Upper lobe of left lung (tissue), 6 donors: Measurements from ENCODE around the gene SDK1. TPM values are rescaled to one million over a fixed set of nuclear protein-coding genes. Genes with fewer than 3 reads are reported as not detected.

Source experiments
- ATAC-seq, 2 donors: fragments of 200-7000 bp; cut with Tn5 transposase; one replicate each; pipeline ENCODE4 v1.9.1; 2022; ENCODE audit warnings: mild to moderate bottlenecking in 2 of 2, moderate library complexity in 2 of 2; ENCODE audit not compliant: low FRiP score in 2 of 2
- DNase-seq, 2 donors: peaks; one replicate each; pipeline ENCODE4 v3.0.0-alpha.2; 2019 to 2020
- H3K27ac ChIP-seq, 4 donors: fragments of 200-600 bp; sonication (generic); one replicate each; pipeline ENCODE4 v1.5.1; 2016 to 2019
- H3K27me3 ChIP-seq, 4 donors: fragments of 200-600 bp; sonication (generic); one replicate each; pipeline ENCODE4 v1.5.1; 2017 to 2019
- H3K36me3 ChIP-seq, 4 donors: fragments of 200-600 bp; sonication (generic); one replicate each; pipeline ENCODE4 v1.5.1; 2016 to 2019
- H3K4me1 ChIP-seq, 4 donors: fragments of 200-600 bp; sonication (generic); one replicate each; pipeline ENCODE4 v1.5.1; 2018 to 2019
- H3K4me3 ChIP-seq, 4 donors: fragments of 200-600 bp; sonication (generic); one replicate each; pipeline ENCODE4 v1.5.1; 2017 to 2019; ENCODE audit warnings: mild to moderate bottlenecking in 2 of 4, moderate library complexity in 1 of 4
- H3K9me3 ChIP-seq, 4 donors: fragments of 200-600 bp; sonication (generic); one replicate each; pipeline ENCODE4 v1.5.1; 2018 to 2019
- CTCF ChIP-seq, 6 experiments: fragments of 450-650 bp in 4 of 6; fragments of 200-600 bp in 2 of 6; sonication (generic) in 2 of 6; IDR thresholded peaks; one replicate each; pipeline ENCODE4 v1.5.1; 2016 to 2019; ENCODE audit warnings: antibody characterized with exemption in 6 of 6
- EP300 ChIP-seq, 4 donors: sonication (generic); formaldehyde crosslinking; IDR thresholded peaks; one replicate each; pipeline ENCODE4 v1.5.1; 2017; ENCODE audit warnings: antibody characterized with exemption in 4 of 4, control low read depth in 2 of 4
- POLR2A ChIP-seq, 4 donors: fragments of 450-650 bp; IDR thresholded peaks; one replicate each; pipeline ENCODE4 v1.5.1; 2016 to 2017; ENCODE audit warnings: antibody characterized with exemption in 4 of 4, mild to moderate bottlenecking in 2 of 4
- POLR2AphosphoS5 ChIP-seq, 2 donors: sonication (generic); formaldehyde crosslinking; IDR thresholded peaks; one replicate each; pipeline ENCODE4 v1.5.1; 2017; ENCODE audit warnings: antibody characterized with exemption in 2 of 2
- WGBS, 2 donors: methylation state at CpG; one replicate each; pipeline ENCODE4 v1.1.5; 2017 to 2018; 5-methylcytosine and 5-hydroxymethylcytosine counted together
- total RNA-seq, 6 donors: library from RNA; depleted of rRNA in 4 of 6; stranded (reverse); fragments of >200 nt in 4 of 6; gene quantifications; one replicate each; pipeline versions ENCODE4 v1.1.0 to v1.2.1, GENCODE V29; 2016 to 2021
- donor health status: DM: no; HTN: no; CAD: no; lungs with moderate emphysema.
- donor health status: DM: no; HTN: yes; CAD: no; lungs with severe emphysema.

The SDK1 gene
- total RNA-seq, 6 donors from 2014 or later = 9.3 to 90.1 (median 11.8) TPM

- H3K4me1 ChIP-seq = no peaks in the 10 kb centered on the region
These were observed 587.0 kb downstream of the SDK1 start for GRCh38 chr7:3888096-3888495.

GRCh38 chr7:3892157-3892556 lies 591.1 kb downstream of the SDK1 start:
- WGBS, 2 donors = 71 to 73% methylated on average over 7 of the region's 7 CpGs
- no peaks in the 10 kb centered on the region for H3K27me3 ChIP-seq
- no peak for TF ChIP-seq POLR2AphosphoS5 (IDR thresholded peaks at IDR 0.05)
- TF ChIP-seq CTCF (IDR thresholded peaks at IDR 0.05) = no peak
- no peak for TF ChIP-seq POLR2A (IDR thresholded peaks at IDR 0.05)
- no peak for TF ChIP-seq EP300 (IDR thresholded peaks at IDR 0.05)
- no peak overlapping the region for H3K27ac ChIP-seq
- no peak overlapping the region for H3K4me3 ChIP-seq
- H3K36me3 ChIP-seq = no peaks in the 10 kb centered on the region
- DNase-seq (no peak), ATAC-seq (no peak)
- no peaks in the 10 kb centered on the region for H3K9me3 ChIP-seq
- H3K4me1 ChIP-seq = no peaks in the 10 kb centered on the region

More at GRCh38 chr7:3888096-3888495, 587.0 kb downstream of the SDK1 start:
- H3K4me3 ChIP-seq = no peak overlapping the region
- H3K27ac ChIP-seq = no peak overlapping the region
- H3K9me3 ChIP-seq = no peaks in the 10 kb centered on the region
- H3K27me3 ChIP-seq = no peaks in the 10 kb centered on the region
- peak in 1 of 2 donors; percentile 77 for ATAC-seq
- H3K36me3 ChIP-seq = no peaks in the 10 kb centered on the region
- TF ChIP-seq POLR2A (IDR thresholded peaks at IDR 0.05) (no peak), EP300 (IDR thresholded peaks at IDR 0.05) (no peak)
- WGBS, 2 donors = 92 to 95% methylated on average over 8 of the region's 8 CpGs
- DNase-seq = no peak

- TF ChIP-seq POLR2A (IDR thresholded peaks at IDR 0.05) = no peak
- TF ChIP-seq POLR2AphosphoS5 (IDR thresholded peaks at IDR 0.05) = no peak
- no peak for TF ChIP-seq CTCF (IDR thresholded peaks at IDR 0.05)
- no peak for TF ChIP-seq EP300 (IDR thresholded peaks at IDR 0.05)
These were observed 591.6 kb downstream of the SDK1 start for GRCh38 chr7:3892686-3893085.

GRCh38 chr7:3893151-3893788 lies 592.2 kb downstream of the SDK1 start:
- Histone ChIP-seq H3K36me3 (no peaks in the 10 kb centered on the region), H3K4me1 (no peaks in the 10 kb centered on the region), H3K27me3 (no peaks in the 10 kb centered on the region), H3K27ac (no peak overlapping the region), H3K9me3 (no peaks in the 10 kb centered on the region), H3K4me3 (no peak overlapping the region)
- WGBS, 2 donors = 79 to 87% methylated on average over 12 of the region's 12 CpGs
- TF ChIP-seq POLR2AphosphoS5 (IDR thresholded peaks at IDR 0.05) (no peak), POLR2A (IDR thresholded peaks at IDR 0.05) (no peak), CTCF (IDR thresholded peaks at IDR 0.05) (no peak), EP300 (IDR thresholded peaks at IDR 0.05) (no peak)
- ATAC-seq = no peak
- no peak for DNase-seq

More at GRCh38 chr7:3892686-3893085, 591.6 kb downstream of the SDK1 start:
- Histone ChIP-seq H3K4me1 (no peaks in the 10 kb centered on the region), H3K27ac (no peak overlapping the region), H3K36me3 (no peaks in the 10 kb centered on the region), H3K9me3 (no peaks in the 10 kb centered on the region), H3K4me3 (no peak overlapping the region), H3K27me3 (no peaks in the 10 kb centered on the region)
- DNase-seq (no peak), ATAC-seq (no peak)
- 58 to 64% methylated on average over 10 to 11 of the region's 11 CpGs for WGBS, 2 donors

- WGBS, 2 donors = 59 to 69% methylated on average over 4 of the region's 4 CpGs
- TF ChIP-seq POLR2A (IDR thresholded peaks at IDR 0.05) (no peak), POLR2AphosphoS5 (IDR thresholded peaks at IDR 0.05) (no peak), CTCF (IDR thresholded peaks at IDR 0.05) (no peak), EP300 (IDR thresholded peaks at IDR 0.05) (no peak)
- Histone ChIP-seq H3K27me3 (no peaks in the 10 kb centered on the region), H3K27ac (no peak overlapping the region), H3K4me3 (no peak overlapping the region), H3K4me1 (no peaks in the 10 kb centered on the region), H3K9me3 (no peaks in the 10 kb centered on the region), H3K36me3 (no peaks in the 10 kb centered on the region)
- ATAC-seq (no peak), DNase-seq (no peak)
These were observed 592.7 kb downstream of the SDK1 start for GRCh38 chr7:3893789-3894153.
